HepG2 (cell line): ENCODE results near the gene NSUN3. TPM values are rescaled to one million over a fixed set of nuclear protein-coding genes. Genes with fewer than 3 reads are reported as not detected.

ENCODE experiments used
- ATAC-seq: fragments of 200-7000 bp; cut with Tn5 transposase; 3 replicates; pipeline ENCODE4 v1.9.1; 2020; ENCODE audit warnings: mild to moderate bottlenecking, moderate library complexity
- BruUV-seq: library from RNA; stranded (reverse); fragments of 400-500 nt; replicated peaks from 2 replicates; lab custom pipeline; 2021; lab: Mats Ljungman, UMichigan
- CTCF ChIA-PET: fragments of 300-600 bp; formaldehyde crosslinking; extraction: SDS; loops from one replicate; lab custom pipeline; 2021; ENCODE audit warnings: low total read pairs, inconsistent platforms, low intra/inter-chr PET ratio; lab: Yijun Ruan, JAX
- POLR2A ChIA-PET: fragments of 350-600 bp; sonication (Branson Sonifier 250); formaldehyde crosslinking; loops from one replicate; lab custom pipeline; 2020; ENCODE audit warnings: antibody characterized with exemption, inconsistent platforms; lab: Yijun Ruan, JAX
- DNase-seq: peaks from one replicate; pipeline ENCODE4 v3.0.0-alpha.2; 2015; ENCODE audit warnings: low spot score
- FAIRE-seq: peaks from 3 replicates; lab custom pipeline; 2011; peaks lifted over from hg19 to GRCh38; lab: Jason Lieb, UNC
- H2AFZ ChIP-seq: one replicate; pipeline ENCODE4 v1.6.1; 2011; ENCODE audit warnings: low read length, inconsistent platforms
- H3K27ac ChIP-seq: fragments of 300-600 bp; 3 replicates; pipeline ENCODE4 v1.8.0; 2011; ENCODE audit warnings: mixed run types, mild to moderate bottlenecking, mixed read lengths, low read length, inconsistent platforms; ENCODE audit not compliant: insufficient read depth; ENCODE audit errors: extremely low read length
- H3K27me3 ChIP-seq, 2 experiments: fragments of 200-600 bp in 1 of 2; 2 replicates in 1 of 2; 3 replicates in 1 of 2; pipeline versions ENCODE4 v1.6.0 to v1.8.0; 2011; ENCODE audit warnings: low read length in 2 of 2, mild to moderate bottlenecking in 2 of 2, moderate library complexity in 2 of 2, inconsistent platforms in 1 of 2; ENCODE audit not compliant: insufficient read depth in 2 of 2, control insufficient read depth in 1 of 2
- H3K36me3 ChIP-seq, 2 experiments: fragments of 200-600 bp in 1 of 2; replicated peaks in 1 of 2; 2 replicates in 1 of 2; 3 replicates in 1 of 2; pipeline versions ENCODE4 v1.5.1 to v1.8.0; 2011; ENCODE audit warnings: low read length in 2 of 2, inconsistent platforms in 1 of 2; ENCODE audit not compliant: insufficient read depth in 2 of 2, control insufficient read depth in 1 of 2
- H3K4me1 ChIP-seq: 2 replicates; pipeline ENCODE4 v1.5.1; 2012; ENCODE audit warnings: low read length, inconsistent platforms; ENCODE audit not compliant: insufficient read depth
- H3K4me2 ChIP-seq: 2 replicates; pipeline ENCODE4 v1.6.0; 2011; ENCODE audit warnings: low read depth, low read length, inconsistent platforms
- H3K4me3 ChIP-seq, 3 experiments: fragments of 200-600 bp in 1 of 3; sonication (generic), shearing (Covaris generic) in 1 of 3; replicated peaks in 1 of 3; 2 replicates each; pipeline ENCODE4 v1.5.1; 2011 to 2016; ENCODE audit warnings: low read length in 3 of 3, inconsistent platforms in 2 of 3, low read depth in 2 of 3, mild to moderate bottlenecking in 2 of 3, control low read depth in 1 of 3, mixed read lengths in 1 of 3; ENCODE audit not compliant: insufficient read depth in 1 of 3
- H3K79me2 ChIP-seq: one replicate; pipeline ENCODE4 v1.6.1; 2011; ENCODE audit warnings: low read length, inconsistent platforms; ENCODE audit not compliant: insufficient read depth
- H3K9ac ChIP-seq: 2 replicates; pipeline ENCODE4 v1.6.0; 2011; ENCODE audit warnings: mild to moderate bottlenecking, low read depth, low read length, inconsistent platforms; ENCODE audit not compliant: insufficient read depth
- H3K9me3 ChIP-seq: 2 replicates; pipeline ENCODE4 v1.5.1; 2012; ENCODE audit warnings: mild to moderate bottlenecking, low read length
- H4K20me1 ChIP-seq: 2 replicates; pipeline ENCODE4 v1.6.0; 2011; ENCODE audit warnings: inconsistent platforms, mild to moderate bottlenecking, low read length, moderate library complexity; ENCODE audit not compliant: insufficient read depth
- CBX5 ChIP-seq: sonication (generic); formaldehyde crosslinking; IDR thresholded peaks from 2 replicates; pipeline ENCODE4 v1.4.0; 2020; ENCODE audit warnings: missing genetic modification reagents, borderline replicate concordance
- FLYWCH1 ChIP-seq: sonication (generic); formaldehyde crosslinking; IDR thresholded peaks from 2 replicates; pipeline ENCODE4 v1.8.1; 2023; ENCODE audit warnings: mild to moderate bottlenecking, missing genetic modification reagents
- KDM5A ChIP-seq: fragments of 200-600 bp; sonication (generic); IDR thresholded peaks from 2 replicates; pipeline ENCODE4 v1.7.0; 2018; ENCODE audit warnings: antibody characterized with exemption, mild to moderate bottlenecking, low read length, borderline replicate concordance
- NCOA2 ChIP-seq: sonication (generic); formaldehyde crosslinking; IDR thresholded peaks from 2 replicates; pipeline ENCODE4 v1.8.0; 2022; ENCODE audit warnings: inconsistent platforms
- NFE2L2 ChIP-seq: fragments of 150-350 bp; IDR thresholded peaks from 2 replicates; pipeline ENCODE4 v1.6.1; 2014; ENCODE audit warnings: low read length
- PCBP2 ChIP-seq: fragments of 200-400 bp; formaldehyde crosslinking; optimal IDR thresholded peaks from 2 replicates; pipeline ENCODE3; 2018; ENCODE audit warnings: low read length, low read depth; ENCODE audit not compliant: poor library complexity, severe bottlenecking
- RBFOX2 ChIP-seq: fragments of 200-400 bp; formaldehyde crosslinking; IDR thresholded peaks from 2 replicates; pipeline ENCODE4 v1.6.1; 2017; ENCODE audit warnings: low read depth, mild to moderate bottlenecking, low read length
- ZBTB21 ChIP-seq: sonication (generic); formaldehyde crosslinking; IDR thresholded peaks from 2 replicates; pipeline ENCODE4 v1.4.0; 2020; ENCODE audit warnings: missing genetic modification reagents
- ZNF234 ChIP-seq: sonication (generic); formaldehyde crosslinking; conservative IDR thresholded peaks from 2 replicates; pipeline ENCODE4 v1.5.1; 2020; ENCODE audit warnings: mild to moderate bottlenecking, missing genetic modification reagents
- ZNF546 ChIP-seq: sonication (generic); formaldehyde crosslinking; conservative IDR thresholded peaks from 2 replicates; pipeline ENCODE4 v1.8.1; 2023; ENCODE audit warnings: mild to moderate bottlenecking, missing genetic modification reagents
- ZNF788 ChIP-seq: sonication (generic); formaldehyde crosslinking; IDR thresholded peaks from 2 replicates; pipeline ENCODE4 v1.5.0; 2020; ENCODE audit warnings: mild to moderate bottlenecking, missing genetic modification reagents, borderline replicate concordance
- WGBS: methylation state at CpG from one replicate; pipeline ENCODE4 v1.1.6; 2017; ENCODE audit warnings: low lambda C conversion rate; 5-methylcytosine and 5-hydroxymethylcytosine counted together
- in situ Hi-C: cut with HindIII; loops from 2 replicates; pipeline ENCODE4 v1.10.0; 2017; ENCODE audit warnings: low pct_unique_long_range_greater_than_20kb; ENCODE audit not compliant: extremely low pct_ligation_motif_present
- intact Hi-C: fragments of 100-400 bp; cut with micrococcal nuclease; formaldehyde crosslinking; loops from one replicate; pipeline ENCODE4 v1.10.0; 2022; ENCODE audit not compliant: unreplicated experiment
- polyA plus RNA-seq, 8 experiments: library from polyadenylated mRNA; depleted of rRNA in 3 of 8; stranded (reverse) in 7 of 8; unstranded in 1 of 8; fragments of >200 nt; fragmentation: Illumina TruSeq in 4 of 8; extraction: Trizol in 4 of 8; gene quantifications; 2 replicates each; pipeline versions ENCODE4 v1.2.1 to v1.2.3, GENCODE V29; 2011 to 2016; ENCODE audit warnings: low read depth in 4 of 8, missing spikeins in 1 of 8, mixed read lengths in 1 of 8; ENCODE audit not compliant: insufficient read depth in 1 of 8
- total RNA-seq, 5 experiments: library from RNA; depleted of rRNA; stranded (reverse); fragments of >200 nt; fragmentation: Illumina TruSeq; extraction: Trizol; gene quantifications; 2 replicates each; pipeline ENCODE4 v1.2.3, GENCODE V29; 2016; ENCODE audit warnings: low read depth in 1 of 5
- TF ChIP-seq, protein P1 (sequence below): IDR thresholded peaks from 2 replicates; pipeline ENCODE4 v1.6.1; 2018; ENCODE audit warnings: missing genetic modification reagents
- TF ChIP-seq, protein P2 (sequence below): sonication (generic); formaldehyde crosslinking; IDR thresholded peaks from 2 replicates; pipeline ENCODE4 v1.9.0; 2021; ENCODE audit warnings: missing genetic modification reagents, borderline replicate concordance

The NSUN3 gene
- total and polyA plus RNA-seq, 2 of the 13 experiments (the other 11 are each of a cell fraction or from before 2014, with no cell fraction given), result 3.2 to 10.6 TPM

GRCh38 chr3:94015025-94015424 lies 47.8 kb upstream of the NSUN3 start:
- H3K4me1 ChIP-seq, result no peaks in the 10 kb centered on the region
- no peaks in the 10 kb centered on the region for H3K79me2 ChIP-seq
- no peak for TF ChIP-seq FLYWCH1 (CRISPR knock-in tag)
- no peak for TF ChIP-seq PCBP2
- TF ChIP-seq, protein P1, sequence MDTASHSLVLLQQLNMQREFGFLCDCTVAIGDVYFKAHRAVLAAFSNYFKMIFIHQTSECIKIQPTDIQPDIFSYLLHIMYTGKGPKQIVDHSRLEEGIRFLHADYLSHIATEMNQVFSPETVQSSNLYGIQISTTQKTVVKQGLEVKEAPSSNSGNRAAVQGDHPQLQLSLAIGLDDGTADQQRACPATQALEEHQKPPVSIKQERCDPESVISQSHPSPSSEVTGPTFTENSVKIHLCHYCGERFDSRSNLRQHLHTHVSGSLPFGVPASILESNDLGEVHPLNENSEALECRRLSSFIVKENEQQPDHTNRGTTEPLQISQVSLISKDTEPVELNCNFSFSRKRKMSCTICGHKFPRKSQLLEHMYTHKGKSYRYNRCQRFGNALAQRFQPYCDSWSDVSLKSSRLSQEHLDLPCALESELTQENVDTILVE (CRISPR knock-in tag), result no peak
- no peak for TF ChIP-seq NCOA2
- TF ChIP-seq ZNF546, result no peak
- no peak for TF ChIP-seq ZNF788 (CRISPR knock-in tag)
- no peak for TF ChIP-seq ZBTB21 (CRISPR knock-in tag)
- TF ChIP-seq KDM5A, result no peak
- TF ChIP-seq RBFOX2, result no peak
- TF ChIP-seq CBX5 (CRISPR knock-in tag), result no peak
- TF ChIP-seq, protein P2, sequence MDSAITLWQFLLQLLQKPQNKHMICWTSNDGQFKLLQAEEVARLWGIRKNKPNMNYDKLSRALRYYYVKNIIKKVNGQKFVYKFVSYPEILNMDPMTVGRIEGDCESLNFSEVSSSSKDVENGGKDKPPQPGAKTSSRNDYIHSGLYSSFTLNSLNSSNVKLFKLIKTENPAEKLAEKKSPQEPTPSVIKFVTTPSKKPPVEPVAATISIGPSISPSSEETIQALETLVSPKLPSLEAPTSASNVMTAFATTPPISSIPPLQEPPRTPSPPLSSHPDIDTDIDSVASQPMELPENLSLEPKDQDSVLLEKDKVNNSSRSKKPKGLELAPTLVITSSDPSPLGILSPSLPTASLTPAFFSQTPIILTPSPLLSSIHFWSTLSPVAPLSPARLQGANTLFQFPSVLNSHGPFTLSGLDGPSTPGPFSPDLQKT (CRISPR knock-in tag), result no peak
- no peak for TF ChIP-seq ZNF234 (CRISPR knock-in tag)
- no peak for TF ChIP-seq NFE2L2
- in situ Hi-C loops, result no loop called here
- H3K4me3 ChIP-seq, result no peak overlapping the region
- H3K9ac ChIP-seq, result no peak overlapping the region
- no peaks in the 10 kb centered on the region for H4K20me1 ChIP-seq
- 88% methylated on average over 1 of the region's 1 CpG for WGBS
- ChIA-PET CTCF (no interaction called here), POLR2A (no interaction called here)
- BruUV-seq, result no TSS peak
- H3K27me3 ChIP-seq, result no peaks in the 10 kb centered on the region
- H3K9me3 ChIP-seq, result no peaks in the 10 kb centered on the region
- H3K36me3 ChIP-seq, result no peaks in the 10 kb centered on the region
- no peak overlapping the region for H3K4me2 ChIP-seq
- intact Hi-C loops, result no loop called here
- ATAC-seq (no peak), FAIRE-seq (no peak), DNase-seq (no peak)
- H2AFZ ChIP-seq, result no peak overlapping the region
- no peak overlapping the region for H3K27ac ChIP-seq
